K562 (cell line): Measurements from ENCODE around the gene ARMC6. TPM values are rescaled to one million over a fixed set of nuclear protein-coding genes. Genes with fewer than 3 reads are reported as not detected.

Source experiments
- RUNX1 ChIP-seq: sonication (generic); IDR thresholded peaks from 2 replicates; pipeline ENCODE4 v1.6.1; 2016; ENCODE audit warnings: antibody characterized with exemption, low read depth
- STAG1 ChIP-seq: sonication (generic); formaldehyde crosslinking; IDR thresholded peaks from 2 replicates; pipeline ENCODE4 v1.5.0; 2020; ENCODE audit warnings: missing genetic modification reagents, borderline replicate concordance
- ZBTB43 ChIP-seq: sonication (generic); formaldehyde crosslinking; IDR thresholded peaks from 2 replicates; pipeline ENCODE4 v1.8.0; 2023; ENCODE audit warnings: mild to moderate bottlenecking, missing genetic modification reagents
- ZC3H11A ChIP-seq: IDR thresholded peaks from 2 replicates; pipeline ENCODE4 v1.6.1; 2012; ENCODE audit warnings: low read depth, low read length, improper control_type of control experiment
- ZNF282 ChIP-seq: sonication (generic); formaldehyde crosslinking; IDR thresholded peaks from 2 replicates; pipeline ENCODE4 v1.8.1; 2023; ENCODE audit warnings: missing genetic modification reagents
- polyA plus RNA-seq, 8 experiments: library from polyadenylated mRNA; depleted of rRNA in 4 of 8; stranded (reverse) in 5 of 8; unstranded in 3 of 8; fragments of >200 nt; fragmentation: Nextera tagmentation in 2 of 8; fragmentation: Illumina TruSeq in 1 of 8; extraction: Ambion mirVana in 2 of 8; extraction: Trizol in 1 of 8; gene quantifications; 2 replicates each; pipeline versions ENCODE4 v1.2.1 to v1.2.3, GENCODE V29; 2011 to 2014; ENCODE audit warnings: inconsistent platforms in 1 of 8, missing spikeins in 1 of 8
- total RNA-seq, 7 experiments: library from RNA; depleted of rRNA in 6 of 7; stranded (reverse); fragments of >200 nt in 6 of 7; fragmentation: Illumina TruSeq in 2 of 7; extraction: Trizol in 2 of 7; gene quantifications; 2 replicates each; pipeline versions ENCODE4 v1.2.1 to v1.2.3, GENCODE V29; 2011 to 2021; ENCODE audit warnings: low replicate concordance in 1 of 7
- TF ChIP-seq, protein P1 (sequence below): sonication (generic); formaldehyde crosslinking; IDR thresholded peaks from 2 replicates; pipeline ENCODE4 v1.8.1; 2023; ENCODE audit warnings: missing genetic modification reagents, mild to moderate bottlenecking, borderline replicate concordance
- TF ChIP-seq, protein P2 (sequence below): fragments of 200-800 bp; sonication (Bioruptor generic); IDR thresholded peaks from 2 replicates; pipeline ENCODE4 v1.6.1; 2017; ENCODE audit warnings: missing genetic modification characterization, missing compliant biosample characterization

ARMC6 gene
- total and polyA plus RNA-seq, 9 of the 15 experiments (the other 6 are each of a cell fraction or from before 2014, with no cell fraction given) = 2.1 to 93.4 (median 63.6) TPM

DNA sequence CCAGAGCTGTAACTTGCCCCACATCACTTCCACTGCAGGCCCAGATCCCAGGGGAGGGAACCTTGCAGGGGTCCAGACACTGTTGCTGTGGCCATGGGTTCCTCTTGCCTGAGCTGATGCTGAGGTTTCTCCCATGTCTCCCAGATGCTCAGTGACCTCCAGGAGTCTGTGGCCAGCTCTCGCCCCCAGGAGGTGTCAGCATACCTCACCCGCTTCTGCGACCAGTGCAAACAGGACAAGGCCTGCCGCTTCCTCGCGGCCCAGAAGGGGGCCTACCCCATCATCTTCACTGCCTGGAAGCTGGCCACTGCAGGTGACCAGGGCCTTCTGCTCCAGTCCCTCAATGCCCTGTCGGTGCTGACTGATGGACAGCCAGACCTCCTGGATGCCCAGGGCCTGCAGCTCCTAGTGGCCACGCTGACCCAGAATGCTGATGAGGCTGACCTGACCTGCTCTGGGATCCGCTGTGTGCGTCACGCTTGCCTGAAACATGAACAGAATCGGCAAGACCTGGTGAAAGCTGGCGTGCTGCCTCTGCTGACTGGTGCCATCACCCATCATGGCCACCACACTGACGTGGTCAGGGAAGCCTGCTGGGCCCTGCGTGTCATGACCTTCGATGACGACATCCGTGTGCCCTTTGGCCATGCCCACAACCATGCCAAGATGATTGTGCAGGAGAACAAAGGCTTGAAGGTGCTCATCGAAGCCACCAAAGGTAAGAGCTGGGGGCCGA, 18.2 kb downstream of the ARMC6 start (continued):
- TF ChIP-seq, protein P1, sequence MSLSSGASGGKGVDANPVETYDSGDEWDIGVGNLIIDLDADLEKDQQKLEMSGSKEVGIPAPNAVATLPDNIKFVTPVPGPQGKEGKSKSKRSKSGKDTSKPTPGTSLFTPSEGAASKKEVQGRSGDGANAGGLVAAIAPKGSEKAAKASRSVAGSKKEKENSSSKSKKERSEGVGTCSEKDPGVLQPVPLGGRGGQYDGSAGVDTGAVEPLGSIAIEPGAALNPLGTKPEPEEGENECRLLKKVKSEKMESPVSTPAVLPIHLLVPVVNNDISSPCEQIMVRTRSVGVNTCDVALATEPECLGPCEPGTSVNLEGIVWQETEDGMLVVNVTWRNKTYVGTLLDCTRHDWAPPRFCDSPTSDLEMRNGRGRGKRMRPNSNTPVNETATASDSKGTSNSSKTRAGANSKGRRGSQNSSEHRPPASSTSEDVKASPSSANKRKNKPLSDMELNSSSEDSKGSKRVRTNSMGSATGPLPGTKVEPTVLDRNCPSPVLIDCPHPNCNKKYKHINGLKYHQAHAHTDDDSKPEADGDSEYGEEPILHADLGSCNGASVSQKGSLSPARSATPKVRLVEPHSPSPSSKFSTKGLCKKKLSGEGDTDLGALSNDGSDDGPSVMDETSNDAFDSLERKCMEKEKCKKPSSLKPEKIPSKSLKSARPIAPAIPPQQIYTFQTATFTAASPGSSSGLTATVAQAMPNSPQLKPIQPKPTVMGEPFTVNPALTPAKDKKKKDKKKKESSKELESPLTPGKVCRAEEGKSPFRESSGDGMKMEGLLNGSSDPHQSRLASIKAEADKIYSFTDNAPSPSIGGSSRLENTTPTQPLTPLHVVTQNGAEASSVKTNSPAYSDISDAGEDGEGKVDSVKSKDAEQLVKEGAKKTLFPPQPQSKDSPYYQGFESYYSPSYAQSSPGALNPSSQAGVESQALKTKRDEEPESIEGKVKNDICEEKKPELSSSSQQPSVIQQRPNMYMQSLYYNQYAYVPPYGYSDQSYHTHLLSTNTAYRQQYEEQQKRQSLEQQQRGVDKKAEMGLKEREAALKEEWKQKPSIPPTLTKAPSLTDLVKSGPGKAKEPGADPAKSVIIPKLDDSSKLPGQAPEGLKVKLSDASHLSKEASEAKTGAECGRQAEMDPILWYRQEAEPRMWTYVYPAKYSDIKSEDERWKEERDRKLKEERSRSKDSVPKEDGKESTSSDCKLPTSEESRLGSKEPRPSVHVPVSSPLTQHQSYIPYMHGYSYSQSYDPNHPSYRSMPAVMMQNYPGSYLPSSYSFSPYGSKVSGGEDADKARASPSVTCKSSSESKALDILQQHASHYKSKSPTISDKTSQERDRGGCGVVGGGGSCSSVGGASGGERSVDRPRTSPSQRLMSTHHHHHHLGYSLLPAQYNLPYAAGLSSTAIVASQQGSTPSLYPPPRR = no peak
- no peak for TF ChIP-seq ZC3H11A
- no peak for TF ChIP-seq ZBTB43 (CRISPR knock-in tag)
- TF ChIP-seq STAG1 (CRISPR knock-in tag) = no peak
- TF ChIP-seq, protein P2, sequence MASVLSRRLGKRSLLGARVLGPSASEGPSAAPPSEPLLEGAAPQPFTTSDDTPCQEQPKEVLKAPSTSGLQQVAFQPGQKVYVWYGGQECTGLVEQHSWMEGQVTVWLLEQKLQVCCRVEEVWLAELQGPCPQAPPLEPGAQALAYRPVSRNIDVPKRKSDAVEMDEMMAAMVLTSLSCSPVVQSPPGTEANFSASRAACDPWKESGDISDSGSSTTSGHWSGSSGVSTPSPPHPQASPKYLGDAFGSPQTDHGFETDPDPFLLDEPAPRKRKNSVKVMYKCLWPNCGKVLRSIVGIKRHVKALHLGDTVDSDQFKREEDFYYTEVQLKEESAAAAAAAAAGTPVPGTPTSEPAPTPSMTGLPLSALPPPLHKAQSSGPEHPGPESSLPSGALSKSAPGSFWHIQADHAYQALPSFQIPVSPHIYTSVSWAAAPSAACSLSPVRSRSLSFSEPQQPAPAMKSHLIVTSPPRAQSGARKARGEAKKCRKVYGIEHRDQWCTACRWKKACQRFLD (CRISPR knock-in tag) = no peak
- no peak for TF ChIP-seq RUNX1
- no peak for TF ChIP-seq ZNF282
- TF ChIP-seq, all 486 proteins: peak for 9
